GM19397 (cell line): ENCODE results near the gene ALOX12.

Experiments used
- ATAC-seq: cut with Tn5 transposase; IDR thresholded peaks from one replicate; pipeline ENCODE4 v1.9.1; 2021; ENCODE audit warnings: mild to moderate bottlenecking, moderate library complexity; ENCODE audit not compliant: unreplicated experiment

Gene ALOX12

GRCh38 chr17:7021993-7022778 lies 26.3 kb downstream of the ALOX12 start:
- peak; percentile 70 for ATAC-seq

GRCh38 chr17:7022781-7023571 lies 27.1 kb downstream of the ALOX12 start, which contains the start of gene BCL6B:
Gene BCL6B (plus strand): TSS chr17:7023050. CDS start chr17:7023672, 622 bp downstream.
- ATAC-seq, result no peak

GRCh38 chr17:7023576-7024401 lies 27.9 kb downstream of the ALOX12 start:
- peak; percentile 49 for ATAC-seq

GRCh38 chr17:7024402-7024785 lies 28.5 kb downstream of the ALOX12 start:
- no peak for ATAC-seq

GRCh38 chr17:7025245-7025644 lies 29.4 kb downstream of the ALOX12 start:
- ATAC-seq, result no peak

- no peak for ATAC-seq
These were observed 30.7 kb downstream of the ALOX12 start for GRCh38 chr17:7026471-7027115.

- ATAC-seq, result no peak
These were observed 31.5 kb downstream of the ALOX12 start for GRCh38 chr17:7027335-7027734.

- ATAC-seq, result no peak
These were observed 33.2 kb downstream of the ALOX12 start for GRCh38 chr17:7029096-7029495.

GRCh38 chr17:7029659-7030058 lies 33.8 kb downstream of the ALOX12 start:
- no peak for ATAC-seq

- peak; percentile 6 for ATAC-seq
These were observed 39.2 kb downstream of the ALOX12 start for GRCh38 chr17:7034955-7035590.

GRCh38 chr17:7035591-7036368 lies 39.9 kb downstream of the ALOX12 start, which contains the start of gene SLC16A13:
Gene SLC16A13 (plus strand): TSS chr17:7036015. CDS start chr17:7036383, 368 bp downstream.
- peak; percentile 93 for ATAC-seq

- no peak for ATAC-seq
These were observed 42.4 kb downstream of the ALOX12 start for GRCh38 chr17:7038025-7038862.

- no peak for ATAC-seq
These were observed 44.0 kb downstream of the ALOX12 start for GRCh38 chr17:7039832-7040231.

- ATAC-seq, result no peak
These were observed 46.0 kb downstream of the ALOX12 start for GRCh38 chr17:7041607-7042500.

GRCh38 chr17:7042501-7043181 lies 46.8 kb downstream of the ALOX12 start:
- ATAC-seq, result no peak

GRCh38 chr17:7043182-7043496 lies 47.3 kb downstream of the ALOX12 start:
- ATAC-seq, result no peak
